HepG2 (cell line): ENCODE data around the gene SIX5. TPM values are rescaled to one million over a fixed set of nuclear protein-coding genes. Genes with fewer than 3 reads are reported as not detected.

Experiments
- CCDC6 ChIP-seq: sonication (generic); formaldehyde crosslinking; IDR thresholded peaks from 2 replicates; pipeline ENCODE4 v1.8.1; 2022; ENCODE audit warnings: mild to moderate bottlenecking, missing genetic modification reagents, moderate library complexity
- HDAC1 ChIP-seq: sonication (generic); formaldehyde crosslinking; IDR thresholded peaks from 2 replicates; pipeline ENCODE4 v1.5.1; 2020; ENCODE audit warnings: mild to moderate bottlenecking, missing genetic modification reagents
- JUN ChIP-seq: sonication (generic); formaldehyde crosslinking; IDR thresholded peaks from 2 replicates; pipeline ENCODE4 v1.4.0; 2020; ENCODE audit warnings: mild to moderate bottlenecking, missing genetic modification reagents
- PLRG1 ChIP-seq: fragments of 450-650 bp; conservative IDR thresholded peaks from 2 replicates; pipeline ENCODE4 v1.6.1; 2016
- RORA ChIP-seq: sonication (generic); formaldehyde crosslinking; IDR thresholded peaks from 2 replicates; pipeline ENCODE4 v1.5.0; 2020; ENCODE audit warnings: mild to moderate bottlenecking, missing genetic modification reagents, moderate library complexity
- SETDB1 ChIP-seq: sonication (generic); formaldehyde crosslinking; IDR thresholded peaks from 2 replicates; pipeline ENCODE4 v1.5.1; 2020; ENCODE audit warnings: missing genetic modification reagents, mild to moderate bottlenecking, borderline replicate concordance
- SOX6 ChIP-seq, 2 experiments: fragments of 450-650 bp in 1 of 2; sonication (generic) in 1 of 2; formaldehyde crosslinking in 1 of 2; IDR thresholded peaks; 2 replicates each; pipeline versions ENCODE4 v1.4.0 to v1.6.1; 2017 to 2020; ENCODE audit warnings: antibody characterized with exemption in 1 of 2, mild to moderate bottlenecking in 1 of 2, missing genetic modification reagents in 1 of 2
- ZFP36L1 ChIP-seq: sonication (generic); formaldehyde crosslinking; IDR thresholded peaks from 2 replicates; pipeline ENCODE4 v1.8.0; 2022; ENCODE audit warnings: mild to moderate bottlenecking, missing genetic modification reagents, moderate library complexity
- ZNF251 ChIP-seq: sonication (generic); formaldehyde crosslinking; IDR thresholded peaks from 2 replicates; pipeline ENCODE4 v1.9.0; 2021; ENCODE audit warnings: mild to moderate bottlenecking, missing genetic modification reagents
- ZNF333 ChIP-seq: sonication (generic); formaldehyde crosslinking; IDR thresholded peaks from 2 replicates; pipeline ENCODE4 v1.4.0; 2020; ENCODE audit warnings: mild to moderate bottlenecking, missing genetic modification reagents, borderline replicate concordance
- ZNF607 ChIP-seq: sonication (generic); formaldehyde crosslinking; IDR thresholded peaks from 2 replicates; pipeline ENCODE4 v1.5.1; 2020; ENCODE audit warnings: missing genetic modification reagents, mild to moderate bottlenecking, borderline replicate concordance
- ZNF609 ChIP-seq: sonication (generic); formaldehyde crosslinking; IDR thresholded peaks from 2 replicates; pipeline ENCODE4 v1.4.0; 2020; ENCODE audit warnings: mild to moderate bottlenecking, missing genetic modification reagents, borderline replicate concordance
- ZNF639 ChIP-seq: conservative IDR thresholded peaks from 2 replicates; pipeline ENCODE4 v1.6.1; 2018; ENCODE audit warnings: missing genetic modification reagents
- ZUFSP ChIP-seq: sonication (generic); formaldehyde crosslinking; IDR thresholded peaks from 2 replicates; pipeline ENCODE4 v1.9.0; 2021; ENCODE audit warnings: missing genetic modification reagents, mild to moderate bottlenecking, borderline replicate concordance
- polyA plus RNA-seq, 8 experiments: library from polyadenylated mRNA; depleted of rRNA in 3 of 8; stranded (reverse) in 7 of 8; unstranded in 1 of 8; fragments of >200 nt; fragmentation: Illumina TruSeq in 4 of 8; extraction: Trizol in 4 of 8; gene quantifications; 2 replicates each; pipeline versions ENCODE4 v1.2.1 to v1.2.3, GENCODE V29; 2011 to 2016; ENCODE audit warnings: low read depth in 4 of 8, missing spikeins in 1 of 8, mixed read lengths in 1 of 8; ENCODE audit not compliant: insufficient read depth in 1 of 8
- total RNA-seq, 5 experiments: library from RNA; depleted of rRNA; stranded (reverse); fragments of >200 nt; fragmentation: Illumina TruSeq; extraction: Trizol; gene quantifications; 2 replicates each; pipeline ENCODE4 v1.2.3, GENCODE V29; 2016; ENCODE audit warnings: low read depth in 1 of 5
- TF ChIP-seq, protein P1 (sequence below): sonication (generic); formaldehyde crosslinking; IDR thresholded peaks from 2 replicates; pipeline ENCODE4 v1.5.0; 2020; ENCODE audit warnings: missing genetic modification reagents
- TF ChIP-seq, protein P2 (sequence below): sonication (generic); formaldehyde crosslinking; IDR thresholded peaks from 2 replicates; pipeline ENCODE4 v1.4.0; 2020; ENCODE audit warnings: mild to moderate bottlenecking, missing genetic modification reagents

SIX5 gene
- total and polyA plus RNA-seq, 2 of the 13 experiments (the other 11 are each of a cell fraction or from before 2014, with no cell fraction given) = 7.7 to 10.5 TPM

- TF ChIP-seq ZUFSP (CRISPR knock-in tag) (no peak), HDAC1 (CRISPR knock-in tag) (peak; percentile 72), ZNF639 (CRISPR knock-in tag) (no peak; the same call in 1 of the 2 replicates), ZNF607 (no peak), ZFP36L1 (CRISPR knock-in tag) (peak; percentile 82; the same call in 1 of the 2 replicates), CCDC6 (CRISPR knock-in tag) (peak; percentile 88; the same call in 1 of the 2 replicates), PLRG1 (no peak), RORA (no peak), SETDB1 (CRISPR knock-in tag) (no peak), ZNF333 (0 out of 2 replicates have a peak, but pooled peaks have one; percentile 37), ZNF609 (CRISPR knock-in tag) (peak; percentile 72; the same call in 1 of the 2 replicates), SOX6 (IDR thresholded peaks at IDR 0.05) (no peak), SOX6 (CRISPR knock-in tag; IDR thresholded peaks at IDR 0.05) (peak; percentile 62; the same call in 1 of the 2 replicates), JUN (CRISPR knock-in tag) (peak; percentile 59; the same call in 1 of the 2 replicates), ZNF251 (CRISPR knock-in tag) (no peak)
- TF ChIP-seq, protein P1, sequence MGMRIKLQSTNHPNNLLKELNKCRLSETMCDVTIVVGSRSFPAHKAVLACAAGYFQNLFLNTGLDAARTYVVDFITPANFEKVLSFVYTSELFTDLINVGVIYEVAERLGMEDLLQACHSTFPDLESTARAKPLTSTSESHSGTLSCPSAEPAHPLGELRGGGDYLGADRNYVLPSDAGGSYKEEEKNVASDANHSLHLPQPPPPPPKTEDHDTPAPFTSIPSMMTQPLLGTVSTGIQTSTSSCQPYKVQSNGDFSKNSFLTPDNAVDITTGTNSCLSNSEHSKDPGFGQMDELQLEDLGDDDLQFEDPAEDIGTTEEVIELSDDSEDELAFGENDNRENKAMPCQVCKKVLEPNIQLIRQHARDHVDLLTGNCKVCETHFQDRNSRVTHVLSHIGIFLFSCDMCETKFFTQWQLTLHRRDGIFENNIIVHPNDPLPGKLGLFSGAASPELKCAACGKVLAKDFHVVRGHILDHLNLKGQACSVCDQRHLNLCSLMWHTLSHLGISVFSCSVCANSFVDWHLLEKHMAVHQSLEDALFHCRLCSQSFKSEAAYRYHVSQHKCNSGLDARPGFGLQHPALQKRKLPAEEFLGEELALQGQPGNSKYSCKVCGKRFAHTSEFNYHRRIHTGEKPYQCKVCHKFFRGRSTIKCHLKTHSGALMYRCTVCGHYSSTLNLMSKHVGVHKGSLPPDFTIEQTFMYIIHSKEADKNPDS (CRISPR knock-in tag) = no peak
- TF ChIP-seq, protein P2, sequence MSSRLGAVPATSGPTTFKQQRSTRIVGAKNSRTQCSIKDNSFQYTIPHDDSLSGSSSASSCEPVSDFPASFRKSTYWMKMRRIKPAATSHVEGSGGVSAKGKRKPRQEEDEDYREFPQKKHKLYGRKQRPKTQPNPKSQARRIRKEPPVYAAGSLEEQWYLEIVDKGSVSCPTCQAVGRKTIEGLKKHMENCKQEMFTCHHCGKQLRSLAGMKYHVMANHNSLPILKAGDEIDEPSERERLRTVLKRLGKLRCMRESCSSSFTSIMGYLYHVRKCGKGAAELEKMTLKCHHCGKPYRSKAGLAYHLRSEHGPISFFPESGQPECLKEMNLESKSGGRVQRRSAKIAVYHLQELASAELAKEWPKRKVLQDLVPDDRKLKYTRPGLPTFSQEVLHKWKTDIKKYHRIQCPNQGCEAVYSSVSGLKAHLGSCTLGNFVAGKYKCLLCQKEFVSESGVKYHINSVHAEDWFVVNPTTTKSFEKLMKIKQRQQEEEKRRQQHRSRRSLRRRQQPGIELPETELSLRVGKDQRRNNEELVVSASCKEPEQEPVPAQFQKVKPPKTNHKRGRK (CRISPR knock-in tag) = no peak
These were observed 51.7 kb downstream of the SIX5 start (continued) for GRCh38 chr19:45717131-45717982.
